IPS-11a (cell line): ENCODE measurements around the gene YTHDC2.

Experiments
- H3K4me3 ChIP-seq: one replicate; pipeline ENCODE4 v1.5.1; 2013; ENCODE audit warnings: low read depth, low read length, control low read depth

The YTHDC2 gene

GRCh38 chr5:113513384-113514288 is at the start of gene YTHDC2:
Gene YTHDC2, plus strand, starts transcription at chr5:113513694. Its CDS starts 202 bp downstream, at chr5:113513896.
- peak within 1 kb of the TSS; percentile 75 for H3K4me3 ChIP-seq

- no peak overlapping the region for H3K4me3 ChIP-seq
Measured at GRCh38 chr5:113474100-113474728, 39.3 kb upstream of the YTHDC2 start.

- no peak overlapping the region for H3K4me3 ChIP-seq
Measured at GRCh38 chr5:113478691-113479090, 34.8 kb upstream of the YTHDC2 start.

GRCh38 chr5:113480243-113480642 is 33.3 kb upstream of the YTHDC2 start:
- H3K4me3 ChIP-seq: no peak overlapping the region

- peak overlapping the region; percentile 73 for H3K4me3 ChIP-seq
Measured at GRCh38 chr5:113487416-113487780, 26.1 kb upstream of the YTHDC2 start.

- peak within 1 kb of the TSS; percentile 73 for H3K4me3 ChIP-seq
Measured at GRCh38 chr5:113487781-113488644, 25.5 kb upstream of the YTHDC2 start, which contains the start of gene MCC. Gene MCC, minus strand, starts transcription at chr5:113488453.

GRCh38 chr5:113488645-113489184 is 24.8 kb upstream of the YTHDC2 start:
- peak overlapping the region; percentile 73 for H3K4me3 ChIP-seq

GRCh38 chr5:113489299-113489698 is 24.2 kb upstream of the YTHDC2 start:
- H3K4me3 ChIP-seq: no peak overlapping the region

- H3K4me3 ChIP-seq: no peak overlapping the region
Measured at GRCh38 chr5:113490317-113490716, 23.2 kb upstream of the YTHDC2 start.

- H3K4me3 ChIP-seq: no peak overlapping the region
Measured at GRCh38 chr5:113491022-113491421, 22.5 kb upstream of the YTHDC2 start.

- H3K4me3 ChIP-seq: no peak overlapping the region
Measured at GRCh38 chr5:113493446-113493845, 20.0 kb upstream of the YTHDC2 start.

GRCh38 chr5:113495422-113495841 is 18.1 kb upstream of the YTHDC2 start:
- H3K4me3 ChIP-seq: no peak overlapping the region

GRCh38 chr5:113502073-113502472 is 11.4 kb upstream of the YTHDC2 start:
- H3K4me3 ChIP-seq: no peak overlapping the region

GRCh38 chr5:113503146-113503545 is 10.3 kb upstream of the YTHDC2 start:
- no peak overlapping the region for H3K4me3 ChIP-seq

- H3K4me3 ChIP-seq: no peak overlapping the region
Measured at GRCh38 chr5:113505181-113505580, 8.3 kb upstream of the YTHDC2 start.

GRCh38 chr5:113507601-113508000 is 5.9 kb upstream of the YTHDC2 start:
- H3K4me3 ChIP-seq: no peak overlapping the region

GRCh38 chr5:113508756-113509155 is 4.7 kb upstream of the YTHDC2 start:
- H3K4me3 ChIP-seq: no peak overlapping the region

GRCh38 chr5:113510836-113511451 is 2.5 kb upstream of the YTHDC2 start:
- no peak overlapping the region for H3K4me3 ChIP-seq

GRCh38 chr5:113512341-113512740 is 1.2 kb upstream of the YTHDC2 start:
- H3K4me3 ChIP-seq: no peak overlapping the region

- H3K4me3 ChIP-seq: peak overlapping the region; percentile 75
Measured at GRCh38 chr5:113514289-113514635, 768 bp downstream of the YTHDC2 start.

- no peak overlapping the region for H3K4me3 ChIP-seq
Measured at GRCh38 chr5:113518884-113519283, 5.4 kb downstream of the YTHDC2 start.
